UCSD-AML1 (cell line): ENCODE data around the gene RASGRP3.

Source experiments
- DNase-seq: peaks from one replicate; lab custom pipeline; 2025; ENCODE audit not compliant: unreplicated experiment; lab: John Stamatoyannopoulos, UW

RASGRP3 gene

GRCh38 chr2:33518929-33519328 lies 42.5 kb downstream of the RASGRP3 start:
- no peak for DNase-seq

- no peak for DNase-seq
Observed at GRCh38 chr2:33521791-33522281, 45.4 kb downstream of the RASGRP3 start.

- no peak for DNase-seq
Observed at GRCh38 chr2:33522576-33522975, 46.1 kb downstream of the RASGRP3 start.

GRCh38 chr2:33525666-33526065 lies 49.2 kb downstream of the RASGRP3 start:
- DNase-seq = no peak

- no peak for DNase-seq
Observed at GRCh38 chr2:33526132-33526531, 49.7 kb downstream of the RASGRP3 start.

GRCh38 chr2:33526921-33527320 lies 50.5 kb downstream of the RASGRP3 start:
- DNase-seq = no peak

GRCh38 chr2:33528441-33528950 lies 52.0 kb downstream of the RASGRP3 start:
- no peak for DNase-seq

- no peak for DNase-seq
Observed at GRCh38 chr2:33529771-33530481, 53.5 kb downstream of the RASGRP3 start.

- no peak for DNase-seq
Observed at GRCh38 chr2:33530690-33531548, 54.5 kb downstream of the RASGRP3 start.

GRCh38 chr2:33531549-33532059 lies 55.2 kb downstream of the RASGRP3 start:
- DNase-seq = no peak

- DNase-seq = no peak
Observed at GRCh38 chr2:33532146-33532545, 55.7 kb downstream of the RASGRP3 start.

GRCh38 chr2:33532966-33533365 lies 56.5 kb downstream of the RASGRP3 start:
- DNase-seq = no peak

GRCh38 chr2:33535421-33535820 lies 59.0 kb downstream of the RASGRP3 start:
- no peak for DNase-seq

GRCh38 chr2:33541243-33541642 lies 64.8 kb downstream of the RASGRP3 start:
- DNase-seq = no peak

- no peak for DNase-seq
Observed at GRCh38 chr2:33550206-33550605, 73.8 kb downstream of the RASGRP3 start.

- no peak for DNase-seq
Observed at GRCh38 chr2:33552758-33553461, 76.5 kb downstream of the RASGRP3 start.

- DNase-seq = no peak
Observed at GRCh38 chr2:33555681-33556080, 79.2 kb downstream of the RASGRP3 start.

GRCh38 chr2:33559328-33559727 lies 82.9 kb downstream of the RASGRP3 start:
- no peak for DNase-seq

- no peak for DNase-seq
Observed at GRCh38 chr2:33560017-33560416, 83.6 kb downstream of the RASGRP3 start.

- DNase-seq = no peak
Observed at GRCh38 chr2:33561872-33562271, 85.4 kb downstream of the RASGRP3 start.

- no peak for DNase-seq
Observed at GRCh38 chr2:33570681-33571080, 94.2 kb downstream of the RASGRP3 start.
